Left colon (tissue), 2 donors: ENCODE results near the gene SCRT2. TPM values are rescaled to one million over a fixed set of nuclear protein-coding genes. Genes with fewer than 3 reads are reported as not detected.
A peak's percentile ranks its signal among the peaks of the same experiment; 100 is the strongest.
"Not testable (repeated sequence)": the region's sequence is repeated elsewhere in the genome, so short reads cannot be mapped to it uniquely, and the experiment has no call there.

Experiments used
- ATAC-seq: fragments of 200-7000 bp; cut with Tn5 transposase; one replicate; pipeline ENCODE4 v1.9.1; 2020; ENCODE audit warnings: mild to moderate bottlenecking, moderate library complexity
- DNase-seq, 2 donors: peaks; one replicate each; pipeline ENCODE4 v3.0.0-alpha.2; 2020
- intact Hi-C, 2 donors: fragments of 100-400 bp; cut with DNase I in 1 of 2; cut with micrococcal nuclease in 1 of 2; formaldehyde crosslinking; loops; one replicate each; pipeline versions ENCODE4 v1.11.2 to v1.14.0; 2022; cut with DNase I, micrococcal nuclease
- total RNA-seq, 2 donors: library from RNA; stranded (reverse); fragmentation: NEBNext Ultra II Directional; extraction: Animal tissue kit (Norgen Biotek cat#: 25700); gene quantifications; one replicate each; pipeline ENCODE4 v1.2.1, GENCODE V29; 2021
- donor health status: DM: no; HTN: no; CAD: no.
- donor health status: DM: yes; HTN: yes; CAD: no.

The SCRT2 gene
- total RNA-seq, 2 donors from 2014 or later: not detected

- DNase-seq (peak in 1 of 2 donors; percentile 68), ATAC-seq (peak; percentile 91)
- intact Hi-C loops: loop anchor here in 1 of 2 donors (2.0 to 10.0 kb wide), 2 partner anchors 85 to 291 kb away; no protein-coding TSS in a partner anchor
These were observed 30.1 kb downstream of the SCRT2 start for GRCh38 chr20:645318-646106.

DNA sequence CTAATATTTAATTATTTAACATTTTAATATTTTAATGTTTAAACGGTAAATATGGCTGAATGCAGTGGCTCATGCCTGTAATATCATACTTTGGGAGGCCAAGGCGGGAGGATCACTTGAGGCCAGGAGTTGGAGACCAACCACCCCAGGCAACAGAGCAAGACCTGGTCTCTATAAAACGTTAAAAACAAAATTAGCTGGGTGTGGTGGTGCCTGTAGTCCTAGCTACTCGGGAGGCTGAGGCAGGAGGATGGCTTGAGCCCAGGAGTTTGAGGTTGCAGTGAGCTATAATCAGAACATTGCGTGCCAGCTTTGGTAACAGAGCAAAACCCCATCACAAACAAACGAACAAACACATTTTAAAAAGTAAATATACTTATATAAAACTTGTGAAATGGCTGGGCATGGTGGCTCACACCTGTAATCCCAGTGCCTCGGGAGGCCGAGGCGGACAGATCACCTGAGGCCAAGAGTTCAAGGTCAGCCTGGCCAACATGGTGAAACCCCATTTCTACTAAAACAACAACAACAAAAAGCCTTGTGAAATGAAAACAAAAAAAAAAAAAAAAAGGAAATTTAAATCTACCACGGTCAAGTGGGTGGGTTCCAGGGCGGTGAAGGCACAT, 30.8 kb downstream of the SCRT2 start:
- intact Hi-C loops: loop anchor here in 1 of 2 donors (2.0 to 10.0 kb wide), 2 partner anchors 84 to 290 kb away; no protein-coding TSS in a partner anchor
- ATAC-seq (no peak), DNase-seq (no peak)

DNA sequence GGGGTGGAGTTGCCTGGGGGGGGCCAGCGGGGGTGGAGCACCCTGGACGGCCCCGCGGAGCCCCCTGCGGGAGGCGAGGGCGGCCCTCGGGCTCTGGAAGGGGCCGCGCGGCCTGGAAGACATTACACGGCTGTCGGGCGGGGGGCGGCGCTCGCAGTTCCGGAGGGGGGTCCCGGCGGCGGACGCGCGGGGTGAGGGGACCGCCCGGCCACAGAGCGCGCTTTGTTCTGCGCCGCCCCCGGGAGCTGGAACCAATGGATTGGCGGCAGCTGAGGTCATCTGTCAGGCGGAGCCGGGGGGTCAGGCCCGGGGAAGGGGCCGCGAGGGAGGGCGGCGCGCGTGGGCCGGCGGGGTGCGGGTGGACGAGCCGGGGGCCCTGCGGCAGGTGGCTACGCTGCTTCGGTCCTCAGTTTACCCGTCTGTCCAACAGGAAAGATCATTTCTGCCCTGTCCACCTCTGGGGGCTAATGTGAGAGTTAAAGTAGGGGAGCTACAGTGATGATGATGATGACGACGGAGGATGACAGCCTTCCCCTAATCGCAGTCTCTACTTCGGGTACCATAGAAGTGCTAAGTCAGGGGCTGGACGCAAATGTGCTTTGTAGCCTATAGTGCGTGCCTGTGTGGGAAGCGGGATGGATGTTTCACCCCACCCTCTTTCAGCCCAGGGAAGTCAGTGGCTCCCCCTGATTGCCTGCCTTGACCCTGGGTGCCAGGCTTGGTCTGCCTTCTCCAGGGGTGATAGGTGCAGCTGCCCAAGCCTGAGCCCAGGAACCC, 33.0 kb downstream of the SCRT2 start:
- intact Hi-C loops: loop anchor here in 1 of 2 donors (10.0 kb wide), 1 partner anchor 288 kb away; no protein-coding TSS in a partner anchor
- ATAC-seq: no peak
- no peak for DNase-seq

GRCh38 chr20:642013-642397, 33.6 kb downstream of the SCRT2 start:
- intact Hi-C loops: loop anchor here in 1 of 2 donors (10.0 kb wide), 1 partner anchor 287 kb away; no protein-coding TSS in a partner anchor
- ATAC-seq, DNase-seq: not testable (repeated sequence)

DNA sequence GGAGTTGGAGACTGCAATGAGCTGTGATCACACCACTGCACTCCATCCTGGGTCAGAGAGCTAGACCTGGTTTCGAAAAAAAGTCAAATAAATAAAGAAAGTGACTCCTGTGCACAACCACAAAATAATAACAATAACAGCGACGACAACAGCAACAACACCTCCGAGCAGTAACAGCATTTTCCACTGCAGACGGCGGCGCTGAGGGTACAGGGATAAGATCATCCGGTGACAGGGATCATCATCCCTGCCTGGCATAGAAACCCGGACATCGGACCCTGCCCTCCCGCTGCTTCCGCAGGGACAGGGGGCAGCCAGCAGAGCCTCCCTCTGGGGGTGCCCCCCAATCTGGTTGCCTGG, 34.1 kb downstream of the SCRT2 start:
- DNase-seq (no peak), ATAC-seq (no peak)
- intact Hi-C loops: loop anchor here in 1 of 2 donors (10.0 kb wide), 1 partner anchor 287 kb away; no protein-coding TSS in a partner anchor

- no peak for DNase-seq
- ATAC-seq: no peak
- intact Hi-C loops: loop anchor here in 1 of 2 donors (10.0 kb wide), 1 partner anchor 286 kb away; no protein-coding TSS in a partner anchor
These were observed 34.7 kb downstream of the SCRT2 start for GRCh38 chr20:640674-641515.

DNA sequence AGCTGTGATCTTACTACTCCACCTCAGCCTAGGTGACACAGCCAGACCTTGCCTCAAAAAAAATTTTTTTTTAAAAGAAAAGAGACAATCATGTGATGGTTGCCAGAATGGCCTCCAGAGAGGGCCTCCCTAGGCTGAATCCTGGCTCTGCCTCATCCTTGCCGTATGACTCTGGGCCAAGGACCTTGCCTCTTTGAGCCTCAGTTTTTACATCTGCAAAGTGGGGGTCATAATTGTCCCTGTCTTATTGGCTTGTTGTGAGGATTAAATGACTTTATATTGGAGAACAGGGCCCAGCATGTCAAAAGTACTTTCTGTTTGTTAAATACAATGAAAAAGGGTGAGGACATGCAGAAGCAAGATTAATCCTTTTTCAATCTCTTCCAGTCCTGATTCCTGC, 37.0 kb downstream of the SCRT2 start:
- DNase-seq (no peak), ATAC-seq (no peak)
- intact Hi-C loops: loop anchor here in 1 of 2 donors (10.0 kb wide), 1 partner anchor 56 kb away; no protein-coding TSS in a partner anchor

DNA sequence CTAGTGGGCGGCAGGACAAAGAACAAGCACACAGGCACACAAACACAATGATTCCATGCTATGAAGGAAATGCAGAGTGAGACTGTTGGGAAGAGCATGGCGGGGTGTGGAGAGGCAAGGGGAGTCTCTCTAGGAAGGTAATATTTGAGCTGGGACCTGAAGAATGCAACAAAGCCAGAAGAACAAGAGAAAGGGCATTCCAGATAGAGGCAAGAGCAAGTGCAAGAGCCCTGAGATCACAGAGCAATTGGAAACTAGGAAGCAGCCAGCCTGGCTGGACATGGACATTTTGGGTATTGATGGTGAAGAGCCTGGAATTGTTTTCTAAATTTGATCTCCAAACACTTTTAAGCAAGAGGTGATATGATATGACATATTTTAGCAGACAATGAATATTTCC, 38.0 kb downstream of the SCRT2 start:
- intact Hi-C loops: loop anchor here in 1 of 2 donors (10.0 kb wide), 1 partner anchor 57 kb away; no protein-coding TSS in a partner anchor
- DNase-seq (no peak), ATAC-seq (no peak)

DNA sequence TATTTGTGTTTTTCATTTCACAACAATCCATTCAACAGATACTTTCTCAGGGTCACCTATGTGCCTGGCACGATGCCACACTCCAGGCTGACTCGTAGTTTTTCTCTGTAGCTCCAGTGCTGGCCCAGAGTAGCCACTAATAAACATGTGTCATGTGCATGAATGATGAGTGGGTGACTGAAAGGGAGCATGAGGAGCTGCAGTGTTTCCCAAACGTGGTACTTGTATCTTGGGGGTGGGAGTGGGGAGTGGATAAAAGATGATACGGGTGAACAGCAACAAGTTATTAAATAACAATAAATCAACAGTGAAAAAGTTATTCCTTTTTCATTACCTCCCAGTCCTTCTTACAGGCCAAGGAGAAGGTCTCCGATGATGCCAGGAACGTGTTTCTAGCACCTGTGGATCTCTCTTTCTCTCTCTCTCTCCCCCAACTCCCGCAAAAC, 39.7 kb downstream of the SCRT2 start:
- intact Hi-C loops: loop anchor here in 1 of 2 donors (10.0 kb wide), 1 partner anchor 59 kb away; no protein-coding TSS in a partner anchor
- DNase-seq (no peak), ATAC-seq (no peak)

DNA sequence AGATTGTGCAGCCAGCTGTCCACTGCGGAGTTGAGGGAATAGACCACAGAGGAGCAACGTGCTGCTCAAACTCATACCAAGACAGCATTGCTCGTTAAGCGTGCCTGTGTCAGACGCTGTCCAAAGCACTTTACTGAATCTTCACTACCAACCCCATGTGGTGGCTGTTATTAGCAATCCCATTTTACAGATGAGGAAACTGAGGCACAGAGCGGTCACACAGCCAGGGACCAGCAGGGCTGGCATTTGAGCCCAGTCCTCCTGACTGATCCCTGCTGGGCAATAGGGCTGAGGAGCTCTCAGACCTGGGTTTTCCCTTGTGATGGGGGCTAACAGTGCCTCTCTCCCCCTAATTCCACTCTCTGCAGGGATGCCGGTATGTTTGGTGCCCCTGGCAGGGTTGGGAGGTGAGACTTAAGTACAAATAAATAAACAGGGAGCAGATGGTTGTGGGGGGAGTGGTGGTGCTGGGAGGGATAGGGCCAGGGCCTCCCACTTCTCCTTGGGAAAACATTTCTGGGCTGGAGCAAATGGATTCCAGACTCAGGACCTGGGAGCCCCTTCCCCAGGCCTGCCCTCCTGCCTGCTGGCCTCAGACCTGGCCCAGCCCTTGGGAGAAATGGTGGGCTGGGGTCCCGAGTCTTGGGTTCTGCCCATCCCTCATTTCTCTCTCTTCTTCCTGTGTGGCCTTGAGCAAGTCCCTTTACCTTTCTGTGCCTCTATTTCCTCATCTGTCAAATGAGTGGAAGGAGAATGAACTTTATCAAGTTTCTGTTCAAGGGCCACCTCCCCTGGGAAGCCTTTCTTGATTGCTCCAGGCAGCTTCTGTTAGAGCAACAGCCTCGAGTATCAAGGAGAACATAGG, 40.3 kb downstream of the SCRT2 start:
- no peak for DNase-seq
- no peak for ATAC-seq
- intact Hi-C loops: loop anchor here in 1 of 2 donors (10.0 kb wide), 1 partner anchor 60 kb away; no protein-coding TSS in a partner anchor

GRCh38 chr20:634148-634925, 41.3 kb downstream of the SCRT2 start:
- intact Hi-C loops: loop anchor here in 1 of 2 donors (10.0 kb wide), 1 partner anchor 60 kb away; no protein-coding TSS in a partner anchor
- ATAC-seq: no peak

DNA sequence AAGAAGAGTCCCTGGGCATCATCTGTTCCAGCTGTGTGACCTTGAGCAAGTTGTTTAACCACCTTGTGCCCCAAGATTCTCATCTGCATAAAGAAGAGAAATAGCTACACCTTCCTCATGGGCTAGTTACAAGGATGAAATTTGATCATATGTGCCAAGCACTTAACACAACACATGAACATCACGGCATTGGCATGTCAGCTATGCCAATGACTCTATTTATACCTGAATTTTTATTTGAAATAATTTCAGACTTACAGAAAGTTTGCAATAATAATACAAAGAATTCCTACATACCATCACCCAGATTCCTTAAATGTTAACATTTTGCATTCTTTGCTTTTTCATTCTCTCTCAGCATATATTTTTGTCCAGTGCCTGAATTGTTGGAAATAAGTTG, 44.5 kb downstream of the SCRT2 start:
- ATAC-seq: no peak
- intact Hi-C loops: loop anchor here in 1 of 2 donors (10.0 kb wide), 1 partner anchor 64 kb away; no protein-coding TSS in a partner anchor
- DNase-seq: no peak

More at GRCh38 chr20:634148-634925, 41.3 kb downstream of the SCRT2 start:
- DNase-seq: no peak

DNA sequence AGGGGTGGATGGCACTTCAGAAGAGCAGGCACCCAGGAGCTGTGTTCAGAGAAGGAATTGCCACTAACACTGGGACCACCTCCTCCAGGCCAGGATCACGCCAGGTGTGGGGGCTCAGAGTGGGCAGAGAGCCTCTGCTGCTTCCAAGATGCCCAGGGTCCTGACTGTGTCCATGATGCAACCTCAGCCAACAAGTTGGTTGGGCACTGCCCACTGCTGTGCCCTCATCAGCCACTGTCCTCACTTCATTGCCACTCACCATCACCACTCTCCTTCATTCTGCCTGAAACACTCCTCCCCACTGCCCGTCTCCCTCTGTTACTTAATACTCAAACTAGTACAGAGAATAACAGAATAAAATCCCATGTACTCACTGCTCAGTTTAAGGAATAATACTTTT, 49.0 kb downstream of the SCRT2 start:
- DNase-seq (no peak), ATAC-seq (no peak)
- intact Hi-C loops: no loop called here

GRCh38 chr20:625360-625932, 50.2 kb downstream of the SCRT2 start:
- ATAC-seq: no peak
- intact Hi-C loops: no loop called here
- DNase-seq: no peak

DNA sequence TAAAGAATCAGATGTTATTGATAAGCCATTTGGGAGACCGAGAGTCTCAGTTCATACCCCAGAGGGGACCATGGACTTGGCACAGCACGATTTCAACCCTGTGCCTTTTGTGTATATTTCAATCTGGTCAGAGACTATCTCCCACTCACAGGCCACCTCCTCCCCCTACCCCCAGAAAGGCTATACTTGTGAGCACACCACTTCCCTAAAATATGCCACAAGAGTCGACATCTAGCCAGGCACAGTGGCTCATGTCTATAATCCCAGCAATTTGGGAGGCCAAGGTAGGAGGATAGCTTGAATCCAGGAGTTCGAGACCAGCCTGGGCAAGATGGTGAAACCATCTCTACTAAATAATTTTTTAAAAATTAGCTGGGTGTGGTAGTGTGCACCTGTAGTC, 51.9 kb downstream of the SCRT2 start:
- intact Hi-C loops: no loop called here
- ATAC-seq: no peak
- no peak for DNase-seq

- no peak for ATAC-seq
- intact Hi-C loops: no loop called here
- no peak for DNase-seq
These were observed 52.6 kb downstream of the SCRT2 start for GRCh38 chr20:623021-623420.
